Pancreas (tissue), 10 donors: ENCODE measurements around the gene GALNT16. TPM values are rescaled to one million over a fixed set of nuclear protein-coding genes. Genes with fewer than 3 reads are reported as not detected.

Experiments used
- ATAC-seq, 4 donors: fragments of 200-7000 bp; cut with Tn5 transposase; one replicate each; pipeline versions ENCODE4 v1.8.0 to v1.9.1; 2020; ENCODE audit warnings: mild to moderate bottlenecking in 4 of 4, moderate library complexity in 4 of 4
- DNase-seq, 6 donors: peaks; one replicate each; pipeline ENCODE4 v3.0.0-alpha.2; 2020
- FAIRE-seq: peaks from 2 replicates; lab custom pipeline; 2012; peaks lifted over from hg19 to GRCh38; lab: Jason Lieb, UNC
- H3K27ac ChIP-seq, 4 donors: fragments of 200-600 bp; sonication (generic); 1 replicate in 3 of 4; 2 replicates in 1 of 4; pipeline versions ENCODE4 v1.5.0 to v1.8.0; 2020
- H3K27me3 ChIP-seq, 4 donors: fragments of 200-600 bp; one replicate each; pipeline ENCODE4 v1.8.0; 2021
- H3K36me3 ChIP-seq, 3 donors: fragments of 200-600 bp; sonication (generic) in 1 of 3; one replicate each; pipeline versions ENCODE4 v1.5.0 to v1.8.0; 2020 to 2021
- H3K4me1 ChIP-seq, 3 donors: fragments of 200-600 bp; one replicate each; pipeline ENCODE4 v1.8.0; 2021
- H3K4me3 ChIP-seq, 4 donors: fragments of 200-600 bp; sonication (generic) in 2 of 4; one replicate each; pipeline versions ENCODE4 v1.5.0 to v1.8.0; 2020 to 2021
- H3K9me3 ChIP-seq, 4 donors: fragments of 200-600 bp; one replicate each; pipeline ENCODE4 v1.8.0; 2021
- WGBS, 2 donors: extraction: QIAGEN DNeasy Blood & Tissue Kit; methylation state at CpG; one replicate each; pipeline ENCODE4 v1.1.7; 2013; 5-methylcytosine and 5-hydroxymethylcytosine counted together
- intact Hi-C, 3 donors: fragments of 100-400 bp; cut with DNase I; formaldehyde crosslinking; loops; one replicate each; pipeline versions ENCODE4 v1.11.1 to v1.14.2; 2022
- polyA plus RNA-seq, 2 donors: library from polyadenylated mRNA; stranded (reverse); fragments of 200-250 nt; gene quantifications; one replicate each; pipeline ENCODE4 v1.2.3, GENCODE V29; 2013
- total RNA-seq, 6 donors: library from RNA; stranded (reverse); fragmentation: NEBNext Ultra II Directional in 4 of 6; extraction: Animal tissue kit (Norgen Biotek cat#: 25700) in 4 of 6; gene quantifications; one replicate each; pipeline versions ENCODE4 v1.2.1 to v1.2.4, GENCODE V29; 2021 to 2023
- TF ChIP-seq, protein P1 (sequence below), 4 donors: fragments of 200-600 bp; sonication (generic) in 3 of 4; IDR thresholded peaks; one replicate each; pipeline versions ENCODE4 v1.5.0 to v1.8.0; 2021; ENCODE audit warnings: antibody characterized with exemption in 4 of 4
- donor health status: healthy with polysubstance abuse.
- donor health status: DM: no; HTN: no; CAD: no; lungs with moderate emphysema.
- donor health status: DM: no; HTN: no; CAD: no.
- donor health status: control.
- donor health status: control.
- donor health status: Bipolar disorder and iron deficiency.
- donor health status: DM: yes; HTN: yes; CAD: no.
- donor health status: DM: no; HTN: no; CAD: no.
- donor health status: DM: no; HTN: no; CAD: no.
- donor health status: DM: yes; HTN: yes; CAD: no.

The GALNT16 gene
- total and polyA plus RNA-seq, 8 donors = 0.93 to 3.2 (median 1.9) TPM

DNA sequence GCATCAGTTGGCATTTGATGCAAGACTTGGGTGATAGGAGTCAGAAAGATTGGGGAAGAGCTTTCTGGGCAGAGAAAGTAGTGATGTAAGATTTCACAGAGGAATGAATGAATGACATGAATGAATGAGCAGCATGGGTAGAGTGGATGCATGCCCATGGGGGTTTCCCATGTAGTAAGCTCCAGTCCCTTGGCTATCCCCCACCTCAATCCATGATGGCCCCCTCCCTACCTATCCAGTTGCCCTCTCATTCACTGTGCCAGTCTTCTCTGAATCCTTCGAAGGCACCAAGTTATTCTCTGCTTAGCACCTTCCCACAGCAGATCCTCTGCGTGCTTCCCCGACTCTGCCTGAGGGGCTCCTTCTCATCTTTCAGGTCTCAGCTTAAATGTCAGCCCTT lies 106.1 kb downstream of the GALNT16 start:
- H3K4me1 ChIP-seq = no peaks in the 10 kb centered on the region
- no peak for ATAC-seq
- FAIRE-seq = no peak
- WGBS, 2 donors = 52 to 71% methylated on average over 3 of the region's 3 CpGs
- H3K27me3 ChIP-seq = no peaks in the 10 kb centered on the region
- no peaks in the 10 kb centered on the region for H3K36me3 ChIP-seq
- DNase-seq = no peak
- intact Hi-C loops = no loop called here
- TF ChIP-seq, protein P1, sequence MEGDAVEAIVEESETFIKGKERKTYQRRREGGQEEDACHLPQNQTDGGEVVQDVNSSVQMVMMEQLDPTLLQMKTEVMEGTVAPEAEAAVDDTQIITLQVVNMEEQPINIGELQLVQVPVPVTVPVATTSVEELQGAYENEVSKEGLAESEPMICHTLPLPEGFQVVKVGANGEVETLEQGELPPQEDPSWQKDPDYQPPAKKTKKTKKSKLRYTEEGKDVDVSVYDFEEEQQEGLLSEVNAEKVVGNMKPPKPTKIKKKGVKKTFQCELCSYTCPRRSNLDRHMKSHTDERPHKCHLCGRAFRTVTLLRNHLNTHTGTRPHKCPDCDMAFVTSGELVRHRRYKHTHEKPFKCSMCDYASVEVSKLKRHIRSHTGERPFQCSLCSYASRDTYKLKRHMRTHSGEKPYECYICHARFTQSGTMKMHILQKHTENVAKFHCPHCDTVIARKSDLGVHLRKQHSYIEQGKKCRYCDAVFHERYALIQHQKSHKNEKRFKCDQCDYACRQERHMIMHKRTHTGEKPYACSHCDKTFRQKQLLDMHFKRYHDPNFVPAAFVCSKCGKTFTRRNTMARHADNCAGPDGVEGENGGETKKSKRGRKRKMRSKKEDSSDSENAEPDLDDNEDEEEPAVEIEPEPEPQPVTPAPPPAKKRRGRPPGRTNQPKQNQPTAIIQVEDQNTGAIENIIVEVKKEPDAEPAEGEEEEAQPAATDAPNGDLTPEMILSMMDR (IDR thresholded peaks at IDR 0.05) = no peak
- H3K4me3 ChIP-seq = no peak overlapping the region
- no peak overlapping the region for H3K27ac ChIP-seq
- H3K9me3 ChIP-seq = no peaks in the 10 kb centered on the region

DNA sequence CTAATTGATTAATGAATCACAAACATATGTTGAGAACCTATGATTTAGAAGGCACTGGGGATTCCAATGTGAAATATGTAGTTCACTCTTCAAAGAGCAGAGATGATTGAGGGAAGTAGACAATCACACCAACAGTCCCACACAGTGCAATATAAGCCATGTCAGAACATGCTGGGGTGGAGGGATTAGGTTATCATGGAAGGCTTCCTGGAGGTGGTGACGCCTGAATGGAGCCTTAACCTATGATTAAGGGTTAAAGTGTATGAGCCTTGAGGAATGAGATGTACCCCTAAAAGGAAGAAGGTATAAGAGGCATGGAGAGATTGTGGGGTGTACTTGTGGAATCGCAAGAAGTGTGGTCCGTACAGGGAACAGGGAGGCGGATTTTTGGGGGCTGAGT lies 106.8 kb downstream of the GALNT16 start:
- FAIRE-seq (no peak), ATAC-seq (no peak), DNase-seq (no peak)
- no peaks in the 10 kb centered on the region for H3K36me3 ChIP-seq
- H3K4me1 ChIP-seq = no peaks in the 10 kb centered on the region
- no peaks in the 10 kb centered on the region for H3K9me3 ChIP-seq
- H3K27ac ChIP-seq = no peak overlapping the region
- TF ChIP-seq, protein P1 (IDR thresholded peaks at IDR 0.05) = no peak
- H3K4me3 ChIP-seq = no peak overlapping the region
- intact Hi-C loops = no loop called here
- no peaks in the 10 kb centered on the region for H3K27me3 ChIP-seq
- 96% methylated on average over 4 of the region's 4 CpGs for WGBS, 2 donors

DNA sequence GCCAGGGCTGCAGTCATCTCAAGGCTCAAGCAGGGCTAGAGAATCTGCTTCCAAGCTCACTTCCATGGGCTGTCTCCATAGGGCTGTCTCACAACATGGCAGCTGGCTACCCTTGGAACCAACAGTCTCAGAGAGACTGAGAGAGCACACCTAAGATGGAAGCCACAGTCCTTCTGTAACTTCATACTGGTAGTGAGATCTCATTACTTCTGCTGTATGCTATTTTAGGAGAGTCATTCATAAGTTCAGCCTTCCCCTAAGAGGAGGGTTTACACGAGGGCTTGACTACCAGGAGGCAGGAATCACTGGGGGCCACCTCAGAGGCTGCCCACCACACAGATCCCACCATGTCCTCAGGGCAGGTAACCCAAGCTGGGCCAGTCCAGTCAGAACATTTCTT lies 108.4 kb downstream of the GALNT16 start:
- TF ChIP-seq, protein P1 (IDR thresholded peaks at IDR 0.05) = no peak
- no peak overlapping the region for H3K4me3 ChIP-seq
- H3K27me3 ChIP-seq = no peaks in the 10 kb centered on the region
- DNase-seq = no peak
- H3K4me1 ChIP-seq = no peaks in the 10 kb centered on the region
- intact Hi-C loops = no loop called here
- no peaks in the 10 kb centered on the region for H3K9me3 ChIP-seq
- no peak overlapping the region for H3K27ac ChIP-seq
- no peaks in the 10 kb centered on the region for H3K36me3 ChIP-seq
- no peak for FAIRE-seq
- 74 to 100% methylated on average over 1 of the region's 1 CpG for WGBS, 2 donors
- no peak for ATAC-seq

DNA sequence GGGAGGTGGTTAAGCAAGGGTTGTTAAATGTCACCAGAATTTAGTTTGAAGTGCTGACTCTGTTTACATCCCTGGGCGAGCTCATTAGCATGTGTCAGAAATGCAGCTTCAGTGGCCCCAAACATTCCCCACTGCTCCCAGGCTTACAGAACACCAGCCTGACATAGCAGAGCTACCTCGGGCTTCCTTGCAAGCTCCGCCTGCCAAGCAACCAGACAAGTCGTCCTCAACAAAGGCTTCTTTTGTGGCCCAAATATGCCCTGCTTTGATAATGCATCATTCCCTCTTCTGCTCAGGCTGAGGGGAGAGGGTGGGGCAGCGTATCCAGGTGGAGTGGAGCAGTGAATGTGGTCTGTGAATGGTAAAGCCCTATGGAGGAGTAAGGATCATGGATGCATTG lies 110.1 kb downstream of the GALNT16 start:
- Histone ChIP-seq H3K36me3 (no peaks in the 10 kb centered on the region), H3K27me3 (no peaks in the 10 kb centered on the region), H3K27ac (no peak overlapping the region), H3K4me3 (no peak overlapping the region), H3K4me1 (no peaks in the 10 kb centered on the region), H3K9me3 (no peaks in the 10 kb centered on the region)
- TF ChIP-seq, protein P1 (IDR thresholded peaks at IDR 0.05) = no peak
- no peak for FAIRE-seq
- ATAC-seq = no peak
- intact Hi-C loops = no loop called here
- DNase-seq = no peak
- 61 to 64% methylated on average over 5 of the region's 5 CpGs for WGBS, 2 donors

DNA sequence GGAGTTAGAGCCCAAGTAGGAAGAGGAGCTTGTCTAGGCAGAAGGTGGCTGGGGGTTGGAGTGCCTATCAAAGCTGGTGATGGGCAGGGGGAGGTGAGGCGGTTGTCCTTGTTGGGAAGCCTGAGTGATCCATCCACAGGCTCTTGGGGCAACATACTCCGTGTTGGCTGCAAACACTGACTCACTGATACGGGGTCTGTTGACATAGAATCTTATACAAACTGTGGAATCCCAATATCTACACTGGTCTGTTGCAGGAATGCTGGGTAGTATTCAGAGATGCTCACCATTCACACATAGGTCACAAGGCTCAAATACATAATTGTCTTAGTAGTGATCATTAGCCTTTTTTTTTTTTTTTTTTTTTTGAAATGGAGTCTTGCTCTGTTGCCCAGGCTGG lies 112.2 kb downstream of the GALNT16 start:
- TF ChIP-seq, protein P1 (IDR thresholded peaks at IDR 0.05) = no peak
- no peak for ATAC-seq
- intact Hi-C loops = no loop called here
- H3K9me3 ChIP-seq = no peaks in the 10 kb centered on the region
- DNase-seq = no peak
- no peaks in the 10 kb centered on the region for H3K36me3 ChIP-seq
- no peaks in the 10 kb centered on the region for H3K4me1 ChIP-seq
- 72 to 89% methylated on average over 3 of the region's 3 CpGs for WGBS, 2 donors
- no peak for FAIRE-seq
- H3K27me3 ChIP-seq = no peaks in the 10 kb centered on the region
- H3K27ac ChIP-seq = no peak overlapping the region
- no peak overlapping the region for H3K4me3 ChIP-seq
